GM13977 (cell line): ENCODE measurements around the gene HMG20B.

ENCODE experiments used
- DNase-seq: peaks from one replicate; pipeline ENCODE4 v3.0.0; 2012; ENCODE audit warnings: low spot score
- in situ Hi-C: fragments of 300-500 bp; cut with MboI; formaldehyde crosslinking; loops from one replicate; pipeline ENCODE4 v1.12.0; 2022; ENCODE audit warnings: low sequenced_read_pairs, low pct_unique_long_range_greater_than_20kb, mixed read lengths, inconsistent platforms; ENCODE audit not compliant: unreplicated experiment
- TF ChIP-seq, protein P1 (sequence below): IDR thresholded peaks from 2 replicates; pipeline ENCODE4 v1.5.1; 2012; ENCODE audit warnings: mild to moderate bottlenecking, control low read depth; ENCODE audit not compliant: insufficient read depth; ENCODE audit errors: extremely low read depth, missing control alignments

Gene HMG20B

DNA sequence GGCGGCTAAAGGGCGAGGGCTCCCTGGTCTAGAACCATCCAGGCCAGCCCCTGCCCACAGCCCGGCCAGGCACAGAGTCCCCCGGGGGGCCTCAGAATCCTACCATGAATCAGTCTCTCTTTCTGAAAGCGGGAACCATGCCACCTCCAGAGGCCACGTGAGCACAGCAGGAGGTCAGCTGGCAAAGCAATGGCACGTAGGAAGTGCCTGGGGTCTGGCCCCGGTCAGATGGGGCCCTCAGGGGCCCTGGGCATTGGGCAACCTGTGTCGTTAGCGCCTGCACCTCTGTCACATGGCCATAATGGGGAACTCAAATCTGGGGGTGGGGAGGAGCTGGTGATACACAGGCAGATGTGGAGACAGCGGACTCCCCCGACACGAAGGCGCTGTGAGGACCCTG lies 24.1 kb upstream of the HMG20B start:
- TF ChIP-seq, protein P1, sequence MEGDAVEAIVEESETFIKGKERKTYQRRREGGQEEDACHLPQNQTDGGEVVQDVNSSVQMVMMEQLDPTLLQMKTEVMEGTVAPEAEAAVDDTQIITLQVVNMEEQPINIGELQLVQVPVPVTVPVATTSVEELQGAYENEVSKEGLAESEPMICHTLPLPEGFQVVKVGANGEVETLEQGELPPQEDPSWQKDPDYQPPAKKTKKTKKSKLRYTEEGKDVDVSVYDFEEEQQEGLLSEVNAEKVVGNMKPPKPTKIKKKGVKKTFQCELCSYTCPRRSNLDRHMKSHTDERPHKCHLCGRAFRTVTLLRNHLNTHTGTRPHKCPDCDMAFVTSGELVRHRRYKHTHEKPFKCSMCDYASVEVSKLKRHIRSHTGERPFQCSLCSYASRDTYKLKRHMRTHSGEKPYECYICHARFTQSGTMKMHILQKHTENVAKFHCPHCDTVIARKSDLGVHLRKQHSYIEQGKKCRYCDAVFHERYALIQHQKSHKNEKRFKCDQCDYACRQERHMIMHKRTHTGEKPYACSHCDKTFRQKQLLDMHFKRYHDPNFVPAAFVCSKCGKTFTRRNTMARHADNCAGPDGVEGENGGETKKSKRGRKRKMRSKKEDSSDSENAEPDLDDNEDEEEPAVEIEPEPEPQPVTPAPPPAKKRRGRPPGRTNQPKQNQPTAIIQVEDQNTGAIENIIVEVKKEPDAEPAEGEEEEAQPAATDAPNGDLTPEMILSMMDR: no peak
- in situ Hi-C loops: no loop called here
- DNase-seq: no peak

DNA sequence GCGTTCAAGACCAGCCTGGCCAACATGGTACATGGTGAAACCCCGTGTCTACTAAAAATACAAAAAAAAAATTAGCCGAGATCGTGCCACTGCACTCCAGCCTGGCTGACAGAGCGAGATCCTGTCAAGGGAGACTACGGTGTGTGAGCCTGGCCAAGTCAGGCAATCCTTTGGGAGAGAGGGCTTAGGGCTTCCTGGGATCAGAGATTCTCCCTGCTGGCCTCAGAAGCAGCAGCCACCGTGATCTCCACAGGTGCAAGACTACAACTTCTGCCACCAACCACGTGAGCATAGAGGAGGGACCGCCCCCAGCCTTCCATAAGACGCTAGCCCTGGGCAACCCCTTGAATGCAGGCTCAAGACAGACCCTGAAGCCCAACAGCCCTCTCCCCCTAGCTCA lies 22.9 kb upstream of the HMG20B start:
- TF ChIP-seq, protein P1: no peak
- no peak for DNase-seq
- in situ Hi-C loops: no loop called here

DNA sequence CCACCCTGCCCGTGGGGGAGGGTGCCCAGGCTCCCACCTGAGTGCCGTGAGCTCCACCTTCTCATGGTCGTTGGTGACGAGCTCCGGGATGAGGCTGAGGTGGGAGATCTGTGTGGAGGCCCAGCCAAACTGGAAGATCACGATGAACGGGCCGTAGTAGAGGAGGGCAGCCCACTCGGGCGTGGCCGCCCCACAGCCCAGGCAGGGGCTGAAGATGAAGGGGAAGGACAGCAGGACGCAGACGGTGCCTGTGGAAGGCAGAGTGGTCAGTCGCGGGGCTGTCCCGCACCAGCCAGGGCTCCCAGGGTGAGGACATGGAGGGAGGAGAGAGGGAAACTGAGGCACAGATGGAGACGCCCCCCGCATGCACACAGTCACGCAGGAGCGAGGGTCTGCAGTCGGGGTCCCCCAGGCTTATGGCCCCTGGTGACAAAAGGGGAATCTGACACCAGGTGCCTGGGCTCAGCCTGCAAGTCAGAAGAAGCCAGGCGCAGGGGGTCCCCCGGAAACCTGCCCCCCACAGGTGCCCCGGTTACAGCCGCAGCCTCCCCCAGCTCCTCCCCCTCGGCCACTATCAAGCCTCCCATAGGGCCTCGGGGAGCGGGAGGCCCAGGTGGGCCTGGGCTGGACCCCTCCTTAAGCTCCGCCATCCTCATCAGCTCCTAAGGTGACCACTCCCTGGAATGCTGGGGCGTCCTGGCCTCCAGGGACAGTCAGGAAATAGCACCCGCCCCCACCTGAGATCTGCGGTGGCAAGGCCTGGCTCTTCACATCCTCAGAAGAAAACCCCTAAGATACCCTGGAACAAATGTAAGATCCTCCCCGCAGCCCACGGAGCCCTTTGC lies 21.6 kb upstream of the HMG20B start:
- TF ChIP-seq, protein P1: no peak
- in situ Hi-C loops: no loop called here
- no peak for DNase-seq

DNA sequence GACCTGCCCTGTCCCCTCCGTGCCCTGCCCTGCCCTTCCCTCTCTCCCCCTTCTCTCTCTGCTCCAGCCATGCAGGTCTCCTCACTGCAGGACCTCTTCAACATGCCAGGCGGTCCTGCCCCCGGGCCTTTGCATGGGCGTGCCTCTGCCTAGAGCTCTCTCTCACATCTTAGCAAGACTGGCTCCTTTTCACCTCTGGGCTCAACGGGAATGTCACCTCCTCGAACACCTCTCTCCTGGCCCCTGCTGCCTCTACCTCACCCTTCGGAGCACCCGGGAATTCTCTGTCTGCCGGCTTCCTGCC lies 21.0 kb upstream of the HMG20B start:
- TF ChIP-seq, protein P1: no peak
- in situ Hi-C loops: no loop called here
- no peak for DNase-seq

DNA sequence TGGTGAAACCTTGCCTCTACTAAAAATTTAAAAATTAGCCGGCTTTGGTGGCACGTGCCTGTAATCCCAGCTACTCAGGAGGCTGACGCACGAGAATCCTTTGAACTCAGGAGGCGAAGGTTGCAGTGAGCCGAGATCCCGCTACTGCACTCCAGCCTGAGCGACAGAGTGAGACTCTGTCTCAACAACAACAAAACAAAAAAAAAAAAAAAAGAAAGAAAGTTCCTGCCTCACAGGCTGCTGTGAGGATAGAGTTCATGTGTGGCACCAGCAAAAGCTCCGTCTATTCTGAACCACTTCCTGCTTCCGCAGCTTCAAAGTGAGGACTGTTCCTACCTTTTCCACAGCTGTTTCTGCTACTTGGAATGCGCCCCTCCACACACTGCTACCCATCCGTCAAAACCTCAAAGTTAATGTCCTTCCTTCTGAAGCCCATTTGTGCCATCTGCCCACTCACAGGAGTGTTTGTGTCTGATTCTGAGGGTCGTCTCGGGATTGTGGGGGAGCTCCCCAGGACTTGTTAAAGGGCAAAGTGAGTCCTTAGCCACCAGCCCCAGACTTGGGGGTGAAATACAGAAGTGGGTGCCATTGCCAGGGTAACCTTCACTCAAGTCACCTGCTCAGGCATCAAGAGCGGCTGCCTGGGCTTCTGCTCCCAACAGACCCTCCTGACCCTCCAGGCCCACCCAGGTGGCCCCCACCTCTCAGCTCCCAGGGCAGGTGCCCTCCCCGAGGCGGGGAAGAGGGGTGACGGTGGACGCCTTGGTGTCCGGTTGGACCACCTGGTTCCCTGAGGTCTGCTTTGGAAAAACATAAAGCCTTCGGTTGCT lies 18.3 kb upstream of the HMG20B start:
- no peak for DNase-seq
- in situ Hi-C loops: no loop called here
- TF ChIP-seq, protein P1: no peak

DNA sequence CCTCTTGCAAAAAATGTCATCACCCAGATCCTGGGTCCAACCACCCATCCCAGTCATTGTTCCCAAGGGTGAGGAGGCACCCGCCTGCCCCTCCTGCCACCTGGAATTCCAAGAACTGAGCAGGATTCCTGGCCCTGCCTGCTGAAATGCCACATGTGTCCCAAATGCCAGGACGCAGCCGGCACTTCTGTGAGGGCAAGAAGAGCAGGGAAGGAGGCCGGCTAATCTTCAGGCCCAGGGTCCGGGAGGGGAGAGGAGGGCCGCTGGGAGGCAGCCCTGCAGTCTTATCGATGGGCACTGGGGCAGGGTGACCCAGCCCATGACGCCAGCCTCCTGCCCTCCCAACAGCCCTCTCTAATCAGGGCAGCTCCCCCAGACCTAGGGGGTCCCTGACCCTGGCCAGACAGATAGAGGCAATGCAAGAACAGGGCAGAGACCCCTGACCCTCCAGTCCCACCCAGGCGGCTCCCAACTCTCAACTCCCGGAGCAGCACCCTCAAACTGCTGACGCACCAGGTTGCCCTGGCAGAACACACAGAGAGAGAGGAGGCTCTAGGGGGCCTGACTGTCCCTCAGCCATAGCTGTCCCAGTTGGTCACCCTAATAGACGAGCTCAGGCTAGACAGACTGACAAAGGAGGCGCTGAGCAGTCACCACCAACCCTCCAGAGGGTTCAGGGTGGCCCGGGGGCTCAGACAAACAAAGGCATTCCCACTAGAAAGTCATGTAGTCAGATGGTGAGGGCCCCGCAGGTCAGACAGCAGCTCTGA lies 16.9 kb upstream of the HMG20B start:
- TF ChIP-seq, protein P1: no peak
- no peak for DNase-seq
- in situ Hi-C loops: no loop called here
